NCI-H2107 (cell line): ENCODE measurements around the gene ZCCHC14.

ENCODE experiments used
- DNase-seq: peaks from one replicate; lab custom pipeline; 2025; lab: John Stamatoyannopoulos, UW

Gene ZCCHC14

DNA sequence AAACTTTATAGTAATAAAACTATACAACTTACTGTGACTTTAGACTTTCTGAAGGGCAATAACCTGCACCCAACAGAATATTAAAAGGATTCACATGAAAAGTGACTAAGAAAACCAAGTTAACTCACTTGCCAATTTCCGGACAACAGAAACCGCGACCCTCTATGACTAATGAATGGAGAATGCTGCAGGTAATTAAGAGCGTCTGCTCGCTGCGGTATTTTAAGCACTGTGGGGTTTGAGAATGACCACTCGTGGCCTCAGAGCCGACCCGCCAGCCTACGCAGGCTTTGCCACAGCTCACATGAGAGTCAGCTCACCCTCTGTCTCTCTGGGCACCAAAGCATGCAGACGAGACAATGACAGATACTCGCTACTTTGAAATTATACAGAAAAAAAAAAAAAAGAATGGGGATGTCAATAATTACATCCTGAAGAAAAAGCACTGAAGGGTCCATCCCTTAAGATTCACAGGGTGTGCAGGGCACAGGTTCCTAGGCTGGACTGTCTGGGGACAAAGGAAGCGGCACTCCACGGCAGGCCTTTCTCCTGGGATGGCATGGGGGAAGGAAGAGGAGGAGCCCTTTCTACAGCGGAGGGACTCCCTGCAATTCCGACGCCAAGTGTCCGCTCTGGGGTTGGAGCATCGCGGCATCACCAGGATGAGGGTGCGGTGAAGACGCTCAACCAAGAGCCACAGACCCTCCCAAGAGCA is 35.0 kb downstream of the ZCCHC14 start:
- no peak for DNase-seq

DNA sequence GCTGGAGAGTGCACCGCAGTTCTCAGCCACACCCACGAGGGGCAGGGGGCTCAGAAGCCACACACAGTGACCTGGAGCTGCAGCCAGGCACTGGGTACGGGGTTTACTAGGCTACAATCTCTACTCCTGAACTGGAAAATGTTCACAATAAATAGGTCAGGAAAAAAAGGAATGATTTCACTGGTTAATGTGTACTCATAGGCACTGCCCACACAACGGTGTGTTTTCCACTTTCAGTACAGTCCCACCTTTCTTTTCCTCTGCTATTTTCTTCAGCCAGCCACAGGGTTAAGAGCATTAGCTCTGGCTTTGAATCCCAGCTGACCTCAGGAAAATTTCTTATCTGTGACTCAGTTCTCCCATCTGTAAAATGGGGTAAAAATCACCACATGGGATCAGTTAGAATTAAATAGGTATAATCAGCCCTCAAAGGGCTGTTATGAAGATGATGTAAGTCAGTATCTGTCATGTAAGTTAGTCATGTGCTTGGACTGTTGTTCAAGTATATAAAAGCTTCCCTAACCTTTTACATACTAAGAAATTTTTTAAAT is 35.7 kb downstream of the ZCCHC14 start:
- DNase-seq: no peak

DNA sequence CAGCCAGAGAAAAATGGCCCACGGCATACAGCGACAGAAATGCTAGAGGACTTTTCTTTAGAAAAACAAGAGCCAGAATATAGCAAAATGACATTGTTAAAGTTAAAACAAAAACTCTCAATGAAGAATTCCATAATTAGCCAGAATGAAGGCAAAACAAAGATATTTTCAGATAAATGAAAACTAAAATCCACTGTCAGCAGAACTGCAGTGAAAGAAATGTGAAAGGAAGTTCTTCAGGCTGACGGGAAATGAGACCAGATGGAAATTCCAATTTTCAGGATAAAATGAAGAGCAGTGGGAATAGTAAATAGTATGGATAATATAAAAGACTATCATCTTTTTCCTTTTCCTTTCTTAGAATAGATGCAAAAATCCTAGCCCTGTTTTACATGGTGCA is 38.4 kb downstream of the ZCCHC14 start:
- no peak for DNase-seq

DNA sequence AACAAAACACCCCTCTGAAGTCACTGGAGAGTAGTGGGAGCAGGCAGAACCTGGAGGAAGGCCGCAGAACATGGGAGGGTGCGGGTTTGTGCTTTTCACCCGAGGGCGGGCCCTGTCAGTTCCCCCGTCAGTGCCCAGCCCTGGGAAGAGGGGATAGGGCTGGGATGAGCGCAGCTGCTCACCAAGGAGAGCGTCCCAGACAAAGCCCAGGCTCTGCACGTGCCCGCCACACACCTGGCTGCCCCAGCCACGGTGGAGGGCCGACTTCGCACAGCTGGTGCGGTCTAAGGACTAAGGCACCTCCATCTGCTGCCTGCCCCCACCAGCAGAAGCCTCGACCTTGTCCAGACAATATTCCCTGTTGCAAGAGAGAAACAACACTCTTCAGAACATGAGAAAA is 39.5 kb downstream of the ZCCHC14 start:
- no peak for DNase-seq

DNA sequence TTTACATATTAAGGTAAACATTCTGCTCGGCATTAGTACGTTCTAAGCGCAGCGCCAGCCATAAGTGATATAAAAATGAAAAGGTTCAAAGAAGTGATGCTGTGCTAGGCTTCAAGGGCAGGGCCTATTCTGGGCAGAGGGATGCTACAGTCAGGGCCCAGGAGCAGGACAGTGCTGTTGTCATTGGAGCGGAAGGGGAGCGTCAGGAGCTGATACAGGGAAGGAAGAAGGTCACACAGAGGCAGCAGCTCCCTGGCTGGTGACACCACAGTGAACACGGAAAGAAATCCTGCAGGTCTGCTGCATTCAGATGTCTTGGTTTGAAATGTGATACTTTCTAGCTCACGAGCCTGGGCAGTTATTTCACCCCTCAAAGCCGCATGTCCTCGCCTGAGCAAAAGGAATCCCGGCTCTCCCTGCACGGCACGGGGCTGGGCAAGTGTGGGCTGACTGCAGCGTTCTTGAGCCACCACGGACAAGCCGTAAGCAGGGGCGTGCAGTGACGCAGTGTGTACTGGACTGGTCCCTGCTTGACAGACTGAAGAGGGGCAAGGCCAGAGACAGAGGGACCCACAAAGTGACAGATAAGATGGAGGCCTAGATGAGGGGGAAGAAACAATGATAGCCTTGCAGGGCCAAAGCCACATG is 41.1 kb downstream of the ZCCHC14 start:
- no peak for DNase-seq

DNA sequence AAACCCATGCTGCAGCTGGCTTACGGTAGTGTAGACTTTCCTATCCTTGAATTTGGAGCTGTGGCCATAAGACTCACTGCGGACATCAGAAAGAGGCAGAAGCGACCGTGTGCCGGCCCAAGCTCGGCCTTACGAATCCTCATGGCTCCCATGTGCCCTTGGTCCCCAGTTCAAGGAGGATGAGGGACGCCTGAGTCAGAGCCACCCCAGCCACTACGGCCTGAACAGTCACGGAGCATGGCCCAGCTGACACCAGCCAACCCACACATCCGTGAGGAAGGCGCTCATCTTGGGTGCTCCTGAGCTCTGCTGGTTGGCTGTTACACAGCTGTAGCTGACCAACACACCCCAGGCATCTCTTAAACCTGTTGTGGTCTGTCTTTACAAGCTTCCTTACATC is 44.0 kb downstream of the ZCCHC14 start:
- DNase-seq: no peak

DNA sequence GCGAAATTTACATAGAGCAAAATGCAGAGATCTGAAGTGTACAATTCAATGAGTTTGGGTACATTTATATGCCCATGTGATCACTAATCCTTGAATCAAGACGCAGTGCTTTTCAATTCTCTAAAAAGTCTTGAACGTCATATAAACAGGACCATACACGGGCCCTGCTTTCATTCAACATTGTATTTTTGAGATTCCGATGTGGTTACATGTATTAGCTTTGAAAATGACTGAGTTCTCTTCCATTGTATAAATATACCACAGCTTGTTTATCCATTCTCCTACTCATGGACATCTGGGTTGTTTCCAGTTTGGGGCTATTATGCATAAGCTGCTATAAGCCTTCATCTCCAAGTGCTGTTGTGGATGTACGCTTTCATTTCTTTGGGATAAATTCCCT is 45.5 kb downstream of the ZCCHC14 start:
- DNase-seq: no peak

DNA sequence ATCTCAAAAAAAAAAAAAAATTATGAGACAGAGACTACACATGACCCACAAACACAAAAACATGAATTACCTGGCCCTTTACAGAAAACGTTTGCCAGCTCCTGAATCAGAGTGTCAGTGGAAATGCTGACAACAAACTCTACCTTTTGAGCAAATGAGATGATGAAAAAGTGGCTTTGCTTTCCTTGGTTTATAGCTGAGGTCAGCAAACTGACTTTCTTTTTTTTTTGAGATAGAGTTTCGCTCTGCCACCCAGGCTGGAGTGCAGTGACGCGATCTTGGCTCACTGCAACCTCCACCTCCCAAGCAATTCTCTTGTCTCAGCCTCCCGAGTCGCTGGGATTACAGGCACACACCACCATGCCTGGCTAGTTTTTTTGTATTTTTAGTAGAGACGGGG is 46.3 kb downstream of the ZCCHC14 start:
- DNase-seq: no peak

DNA sequence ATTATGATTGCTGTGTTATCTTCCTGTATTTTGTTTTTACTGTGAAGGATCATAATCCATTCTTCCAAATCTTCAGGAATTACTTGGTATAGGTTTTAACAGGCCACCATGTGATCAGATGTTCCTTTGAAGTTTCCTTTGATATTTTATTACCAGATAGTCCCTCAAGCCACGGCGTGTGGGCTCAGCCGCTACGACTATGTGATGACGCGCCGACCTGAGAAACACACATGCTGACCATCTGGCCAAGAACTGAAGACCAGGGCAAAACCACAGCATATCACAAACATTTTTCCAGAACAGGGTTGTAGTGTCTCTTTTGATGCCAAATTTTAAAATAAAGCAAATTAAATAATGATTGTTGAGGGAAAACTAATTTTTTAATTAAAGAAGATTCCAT is 47.3 kb downstream of the ZCCHC14 start:
- DNase-seq: no peak

DNA sequence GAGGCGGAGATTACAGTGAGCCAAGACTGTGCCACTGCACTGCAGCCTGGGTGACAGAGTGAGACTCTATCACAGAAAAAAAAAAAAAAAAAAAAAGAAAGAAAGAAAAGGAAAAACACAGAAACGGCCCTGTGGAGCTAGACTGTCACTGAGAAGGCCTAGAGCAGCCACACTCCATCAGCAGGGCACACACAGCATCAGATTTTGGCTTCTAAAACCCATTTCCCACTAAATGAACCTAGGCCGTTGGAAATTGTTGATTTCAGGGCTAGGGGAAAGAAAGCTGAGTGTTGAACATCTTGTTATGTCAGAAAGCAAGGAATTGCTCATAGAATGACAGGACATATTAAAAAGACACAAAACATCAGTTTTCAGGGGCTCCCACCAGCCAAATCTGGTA is 48.9 kb downstream of the ZCCHC14 start:
- DNase-seq: no peak

DNA sequence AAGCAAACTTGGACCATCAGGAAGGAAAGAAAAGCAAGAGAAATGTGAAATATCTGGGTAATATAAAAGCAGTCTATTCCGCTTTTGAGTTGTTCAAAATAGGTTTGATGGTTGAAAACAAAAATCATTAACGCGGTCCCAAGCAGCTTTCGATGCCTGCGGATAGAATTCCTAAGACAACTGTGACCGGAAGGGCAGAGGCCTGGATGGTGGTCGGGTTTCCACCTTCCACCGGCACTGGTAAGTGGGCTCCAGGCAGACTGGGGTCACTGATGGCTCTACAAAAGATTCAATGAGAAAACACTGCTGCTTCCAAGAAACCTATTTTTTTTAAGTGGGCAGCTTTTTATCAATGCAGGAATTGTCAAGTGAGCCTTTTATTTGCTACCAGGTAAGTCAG is 49.8 kb downstream of the ZCCHC14 start:
- DNase-seq: no peak

DNA sequence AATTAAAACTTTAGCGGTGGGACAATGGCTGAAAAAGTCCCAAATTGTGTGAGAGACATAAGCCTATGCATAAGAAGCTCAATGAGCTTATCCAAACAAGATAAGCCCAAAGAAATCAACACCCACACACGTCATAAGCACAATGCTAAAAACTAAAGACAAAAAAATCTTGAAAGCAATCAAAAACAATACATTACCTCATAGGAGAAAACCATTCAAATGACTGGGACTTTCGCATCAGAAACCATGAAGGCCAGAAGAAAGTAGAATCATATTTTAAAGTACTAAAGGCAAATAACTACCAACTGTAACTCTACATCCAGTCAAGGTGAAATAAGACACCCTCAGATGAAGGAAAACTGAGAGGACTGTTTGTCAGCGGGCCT is 50.2 kb downstream of the ZCCHC14 start:
- DNase-seq: no peak

DNA sequence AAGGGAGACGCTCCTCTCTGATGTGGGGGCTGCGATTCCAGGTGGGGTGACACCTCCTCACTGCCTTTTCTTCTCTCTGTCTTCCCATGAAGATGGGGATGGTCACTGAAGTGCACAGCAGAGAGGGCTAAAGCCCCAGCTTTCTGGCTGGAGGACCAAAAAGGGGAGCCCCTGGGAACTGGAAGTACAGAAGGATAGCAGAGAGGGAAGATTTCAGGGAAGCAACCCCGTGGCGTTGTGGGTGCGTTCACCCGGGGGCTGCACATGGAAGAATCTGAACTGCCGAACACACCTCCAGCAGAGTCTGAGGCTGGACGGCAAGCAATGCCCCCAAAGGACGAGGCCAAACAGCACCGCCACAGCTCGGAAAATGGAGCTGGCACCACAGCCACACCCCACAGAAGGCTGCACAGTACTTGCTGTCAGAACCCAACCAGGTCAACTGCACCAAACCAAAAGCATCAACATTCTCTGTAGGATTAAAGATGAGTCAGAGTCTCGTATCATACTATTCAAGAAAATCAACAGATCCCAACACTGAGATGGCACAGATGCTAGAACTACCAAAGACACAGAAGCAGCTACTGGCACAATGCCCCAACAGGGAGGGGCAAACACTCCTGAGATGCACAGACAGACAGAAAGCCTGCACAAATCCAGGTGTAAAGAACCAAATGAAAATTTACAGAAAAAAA is 50.8 kb downstream of the ZCCHC14 start:
- no peak for DNase-seq

DNA sequence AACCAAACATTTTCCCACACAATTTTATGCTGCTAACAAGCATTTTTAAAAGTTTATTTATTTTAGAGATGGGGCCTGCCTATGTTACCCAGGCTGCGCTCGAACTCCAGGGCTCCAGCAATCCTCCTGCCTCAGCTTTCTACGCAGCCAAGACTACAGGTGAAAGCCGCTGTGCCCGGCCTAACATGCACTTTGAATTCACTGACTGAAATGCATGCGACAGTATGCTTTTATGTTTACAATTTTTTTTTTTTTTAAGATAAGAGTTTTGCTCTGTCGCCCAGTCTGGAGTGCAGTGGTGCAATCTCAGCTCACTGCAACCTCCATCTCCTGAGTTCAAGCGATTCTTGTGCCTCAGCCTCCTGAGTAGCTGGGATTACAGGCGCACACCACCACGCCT is 52.9 kb downstream of the ZCCHC14 start:
- DNase-seq: no peak

DNA sequence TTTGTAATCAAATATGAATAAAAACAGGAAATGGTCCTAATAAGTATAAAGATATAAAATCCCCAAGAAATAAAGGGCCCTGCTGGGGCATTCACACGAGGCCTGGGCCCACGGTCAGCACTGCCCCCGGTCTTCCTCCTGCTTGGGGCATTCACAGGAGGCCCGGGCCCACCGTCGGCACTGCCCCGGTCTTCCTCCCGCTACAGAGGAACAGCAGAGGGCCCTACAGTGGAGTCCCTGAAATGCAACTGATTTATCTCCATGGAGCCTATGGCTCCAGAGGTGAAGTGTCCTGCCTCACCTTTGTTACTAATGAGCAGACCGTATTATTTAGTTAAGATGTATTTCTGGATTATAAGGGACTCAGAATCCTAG is 54.2 kb downstream of the ZCCHC14 start:
- DNase-seq: no peak

DNA sequence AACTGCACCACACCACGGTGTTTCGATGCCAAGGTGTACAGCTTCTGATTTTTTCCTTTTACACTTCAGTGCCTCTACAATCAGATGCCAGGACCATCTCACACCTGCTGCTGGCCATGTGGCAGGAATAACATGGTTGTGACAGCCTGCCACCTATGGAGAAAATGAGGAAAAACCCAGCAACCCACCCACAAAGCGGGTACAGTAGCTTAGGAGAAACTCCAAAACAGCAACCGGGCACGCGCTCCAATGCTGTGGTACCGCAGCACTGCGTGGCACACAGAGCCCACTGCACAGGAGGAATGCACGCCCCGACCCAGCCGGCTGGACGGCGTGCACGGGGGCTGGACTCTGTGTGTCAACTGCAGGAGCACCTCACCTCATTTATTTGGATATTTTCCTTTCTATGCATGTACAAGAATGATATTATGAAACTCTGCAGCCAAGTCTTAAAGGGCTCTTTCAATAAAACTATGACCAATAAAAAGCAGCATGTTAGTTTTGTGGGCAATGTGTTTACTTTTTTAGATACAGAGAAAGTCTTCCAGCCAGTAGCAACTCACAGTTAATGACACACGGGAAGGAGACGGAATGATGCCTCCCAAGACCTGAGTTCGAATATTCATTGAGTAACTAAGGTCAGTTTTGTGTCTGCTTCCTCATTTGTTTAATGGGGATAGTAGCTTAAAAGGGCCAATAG is 54.8 kb downstream of the ZCCHC14 start:
- no peak for DNase-seq

DNA sequence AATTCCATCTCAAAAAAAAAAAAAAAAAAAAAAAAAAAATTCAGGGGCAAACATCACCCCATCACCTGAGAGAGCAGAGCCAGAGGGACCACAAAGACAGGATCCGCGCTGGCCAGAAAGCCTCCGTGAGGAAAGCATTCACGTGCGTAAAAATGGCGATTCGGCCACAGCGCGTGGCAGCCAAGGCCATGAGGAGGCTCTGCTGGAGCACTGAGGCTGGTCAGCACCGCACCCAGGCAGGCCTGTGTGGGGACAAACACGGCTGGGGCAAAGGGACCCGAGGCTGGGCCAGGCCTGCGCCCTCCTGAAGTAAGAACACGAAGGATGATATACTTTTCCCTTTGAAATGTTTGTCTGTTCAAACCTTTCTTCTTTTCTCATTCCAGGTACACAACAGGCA is 55.5 kb downstream of the ZCCHC14 start:
- DNase-seq: no peak

DNA sequence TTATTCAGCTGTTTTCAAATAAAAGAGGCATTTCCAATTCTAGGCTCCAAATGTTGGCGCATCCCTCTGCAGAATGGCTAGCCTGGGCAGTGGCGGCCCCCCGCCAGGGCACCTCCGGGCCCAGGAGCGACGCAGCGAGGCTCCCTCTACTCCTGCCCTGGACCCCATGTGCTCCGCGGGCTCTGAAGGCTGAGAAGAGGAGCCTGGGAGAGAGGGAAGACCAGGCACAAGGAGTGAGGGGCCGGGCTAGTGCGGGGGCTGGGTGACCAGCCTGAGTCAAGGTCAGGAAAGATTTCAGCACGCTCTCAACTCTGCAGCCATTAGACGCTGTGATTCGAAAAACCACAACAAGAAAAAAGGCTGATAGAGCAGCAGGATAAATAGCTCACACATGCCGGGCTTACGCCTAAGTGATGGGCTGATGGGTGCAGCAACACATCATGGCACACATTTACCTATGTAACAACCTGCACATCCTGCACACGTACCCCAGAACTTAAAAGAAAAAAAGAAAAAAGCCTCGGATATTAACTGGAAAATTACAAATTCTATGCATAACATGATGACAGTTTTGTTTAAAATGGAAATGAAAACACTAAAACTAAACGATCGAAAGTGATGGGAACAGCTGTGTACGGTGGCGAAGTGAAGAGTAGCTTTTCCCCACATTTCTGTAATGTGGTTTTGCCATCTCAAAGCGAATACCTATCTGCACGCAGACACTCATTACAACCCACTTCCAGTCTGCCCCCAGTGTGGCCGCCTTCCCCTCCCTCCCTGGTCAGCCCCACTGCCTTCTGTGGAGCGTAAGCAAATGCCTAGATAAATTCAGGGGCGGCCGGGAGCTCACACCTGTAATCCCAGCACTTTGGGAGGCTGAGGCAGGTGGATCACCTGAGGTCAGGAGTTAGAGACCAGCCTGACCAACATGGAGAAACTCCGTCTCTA is 56.3 kb downstream of the ZCCHC14 start:
- no peak for DNase-seq

DNA sequence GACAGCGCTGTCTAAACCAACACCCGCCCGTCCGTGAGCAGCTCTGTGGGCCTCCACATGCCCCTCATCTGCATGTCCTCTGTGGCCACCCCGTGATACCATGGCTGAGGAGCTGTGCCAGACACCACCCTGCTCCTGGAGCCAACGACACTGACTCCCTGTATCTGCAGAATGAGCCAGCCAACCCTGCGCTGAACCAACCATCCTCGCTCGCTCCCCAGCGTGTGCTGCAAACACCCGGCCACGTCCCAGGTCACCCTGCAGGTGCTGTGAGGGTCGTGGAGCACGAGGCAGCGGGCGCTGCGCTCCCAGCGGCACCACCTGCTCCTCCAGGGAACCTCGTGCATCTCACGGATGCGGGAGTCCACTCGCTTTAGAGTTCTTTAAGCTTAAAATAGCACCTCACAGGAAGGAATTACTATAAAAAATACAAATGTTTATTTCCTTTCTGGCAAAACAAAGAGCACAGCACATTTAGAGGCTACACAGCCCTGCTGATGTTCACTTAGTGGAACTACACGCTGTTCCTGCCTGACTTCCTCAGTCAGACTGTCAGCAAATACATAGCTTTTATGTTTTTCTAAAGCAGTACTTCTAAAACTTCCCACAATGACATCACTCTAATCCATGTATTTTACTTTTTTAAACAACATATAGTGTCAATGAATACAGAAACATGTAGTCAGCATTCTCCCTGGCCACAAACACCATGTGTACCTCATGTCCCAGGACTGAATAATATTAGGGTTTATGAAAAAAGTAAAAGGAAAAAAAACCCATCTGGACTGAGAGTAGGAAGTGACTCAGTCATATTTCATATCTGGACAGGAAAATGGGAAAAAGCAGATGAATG is 57.2 kb downstream of the ZCCHC14 start:
- DNase-seq: no peak

DNA sequence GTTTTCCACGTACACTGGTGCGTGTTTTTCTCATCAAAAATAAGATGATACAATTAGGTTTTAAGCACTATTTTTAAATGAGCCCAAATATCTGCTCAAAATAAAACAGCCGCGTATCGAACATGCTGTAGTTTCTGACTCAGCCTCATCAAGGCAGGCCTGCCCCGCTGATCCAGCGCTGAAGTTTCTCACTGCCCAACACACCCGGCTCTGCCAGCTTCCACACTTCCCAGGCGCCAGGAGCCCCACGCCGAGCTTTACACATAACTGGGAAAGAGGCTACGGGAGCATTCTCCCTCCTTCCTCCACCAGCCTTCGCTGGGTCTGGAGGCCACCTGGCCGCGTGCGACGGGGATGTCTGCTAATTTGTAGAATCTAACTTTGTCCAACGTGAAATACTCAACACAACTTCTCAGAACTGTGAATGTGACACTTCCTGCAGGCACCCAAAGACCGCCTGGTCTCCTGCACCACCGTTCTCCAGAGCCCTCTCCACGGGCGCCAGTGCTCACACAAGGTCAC is 58.6 kb downstream of the ZCCHC14 start:
- no peak for DNase-seq
